T follicular helper cell (primary cell): Measurements from ENCODE around the gene DBNDD2.

Experiments used
- DNase-seq: peaks from one replicate; pipeline ENCODE4 v3.0.0-alpha.2; 2020; ENCODE audit warnings: low read depth
- total RNA-seq, 2 experiments: gene quantifications; one replicate each; lab custom pipeline; 2026; lab: John Stamatoyannopoulos, UW

DBNDD2 gene, protein sequence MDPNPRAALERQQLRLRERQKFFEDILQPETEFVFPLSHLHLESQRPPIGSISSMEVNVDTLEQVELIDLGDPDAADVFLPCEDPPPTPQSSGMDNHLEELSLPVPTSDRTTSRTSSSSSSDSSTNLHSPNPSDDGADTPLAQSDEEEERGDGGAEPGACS
- total RNA-seq = 0.56 to 1.3 reads per million in 2 experiments

GRCh38 chr20:45407783-45408645, at the start of gene DBNDD2:
TSS of gene DBNDD2 (plus strand) at chr20:45408289. CDS start at chr20:45408468, 179 bp downstream.
- DNase-seq = no peak

DNA sequence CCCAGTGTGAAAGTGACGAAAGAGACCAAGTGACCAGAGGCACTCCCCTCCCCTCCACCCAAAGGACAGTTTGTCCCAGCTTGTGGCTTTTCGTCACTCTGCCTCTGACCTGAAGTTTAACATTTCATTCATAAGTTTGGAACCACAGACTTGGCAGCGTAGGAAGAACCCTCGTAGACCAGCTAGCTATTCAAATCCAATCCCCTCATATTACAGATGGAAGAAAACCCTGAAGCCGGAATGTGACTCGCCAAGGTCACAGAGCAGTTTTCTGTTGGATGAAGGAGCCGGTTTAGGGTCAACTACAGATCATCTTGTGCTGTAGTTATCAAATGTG, 49.1 kb upstream of the DBNDD2 start:
- DNase-seq = no peak

DNA sequence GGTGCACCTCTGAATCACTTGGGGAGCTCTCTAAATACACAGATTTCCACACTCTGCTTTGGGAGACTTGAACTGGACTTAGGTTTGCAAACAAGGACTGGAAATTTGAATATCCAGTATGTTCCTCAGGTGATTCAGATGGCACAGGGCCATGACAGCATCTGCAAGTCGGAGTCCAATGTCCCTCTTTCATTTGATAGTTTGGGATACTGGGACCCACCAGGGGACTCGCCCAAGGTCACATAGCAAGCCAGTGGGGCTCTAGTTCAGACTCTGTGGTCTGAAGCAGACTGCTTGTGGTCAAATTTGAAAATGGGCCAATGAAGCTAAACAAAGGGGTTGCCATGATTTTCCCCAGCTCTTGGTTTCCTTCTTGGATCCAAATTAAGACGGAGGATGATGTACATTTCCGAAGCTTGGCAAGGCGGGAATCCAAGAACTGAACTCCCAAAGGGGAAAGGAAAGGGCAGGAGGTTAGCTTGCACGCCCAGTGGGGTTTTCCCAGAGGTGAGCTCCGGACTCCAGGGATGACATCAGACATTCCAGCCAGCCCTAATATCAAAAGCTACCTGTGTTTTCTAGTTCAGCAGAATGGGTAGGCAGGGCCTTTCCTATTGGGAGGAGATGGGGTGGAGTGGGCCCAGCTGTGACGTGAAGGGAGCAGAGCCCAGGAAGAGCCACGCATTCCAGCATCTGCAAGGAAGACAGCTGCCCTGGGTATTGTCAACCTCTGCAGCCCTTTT, 48.5 kb upstream of the DBNDD2 start:
- no peak for DNase-seq

DNA sequence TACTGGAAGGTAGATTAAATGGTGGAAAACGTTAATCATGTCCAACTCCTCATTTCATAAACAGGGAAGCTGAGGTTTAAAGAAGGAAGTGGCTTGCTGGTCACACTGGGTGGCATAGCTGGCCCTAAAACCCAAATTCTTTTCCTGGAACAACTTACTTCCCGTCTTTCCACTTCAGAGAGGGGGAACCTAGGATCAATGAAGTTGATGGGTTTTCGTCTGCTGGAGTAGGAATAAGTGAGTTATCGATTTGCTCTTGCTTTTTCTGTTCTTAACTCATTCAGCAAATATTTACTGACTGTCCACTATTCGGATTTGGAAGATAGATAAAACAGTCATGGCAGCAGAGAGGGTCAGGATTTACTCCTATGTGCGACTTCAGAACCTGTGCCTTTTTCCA, 46.3 kb upstream of the DBNDD2 start:
- DNase-seq = no peak

DNA sequence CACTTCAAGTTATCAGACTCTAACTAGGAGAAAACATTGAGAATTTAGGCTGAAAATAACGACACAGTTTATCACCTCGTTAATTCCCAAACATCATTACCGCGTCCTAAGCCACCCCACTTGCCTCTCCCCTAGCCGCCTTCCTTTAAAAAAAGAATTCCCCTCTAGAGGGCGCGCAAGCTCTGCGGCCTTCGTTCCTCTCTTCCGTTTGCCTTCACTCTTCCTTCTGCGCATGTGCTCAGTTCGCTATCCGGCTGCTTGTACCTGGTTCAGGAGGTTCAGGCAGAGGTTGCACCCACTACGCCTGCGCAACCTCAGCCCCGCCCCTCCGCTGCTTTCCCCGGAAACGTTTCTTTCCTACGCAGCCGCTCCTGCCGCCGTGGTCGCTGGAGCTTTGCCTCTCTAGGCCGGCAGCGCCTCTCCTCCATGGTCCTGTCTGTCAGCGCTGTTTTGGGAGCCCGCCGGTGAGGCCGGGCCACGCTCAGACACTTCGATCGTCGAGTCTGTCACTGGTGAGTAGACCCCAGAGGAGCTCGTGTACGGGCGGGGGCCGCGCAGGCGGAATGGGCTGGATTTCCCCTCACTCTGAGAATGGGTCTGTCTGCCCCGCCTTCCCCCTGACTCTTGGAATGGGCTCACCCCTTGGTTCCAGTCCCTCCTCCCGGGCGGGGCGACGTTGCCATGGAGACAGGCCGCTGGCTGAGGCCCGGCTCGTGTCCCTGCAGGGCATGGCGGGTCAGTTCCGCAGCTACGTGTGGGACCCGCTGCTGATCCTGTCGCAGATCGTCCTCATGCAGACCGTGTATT, 45.1 kb upstream of the DBNDD2 start, which contains the start of gene SYS1:
Gene SYS1 (plus strand): TSS at position 353 of the 807 bp plus-strand sequence. CDS start 376 bp downstream, at position 729.
- DNase-seq = peak; percentile 99

DNA sequence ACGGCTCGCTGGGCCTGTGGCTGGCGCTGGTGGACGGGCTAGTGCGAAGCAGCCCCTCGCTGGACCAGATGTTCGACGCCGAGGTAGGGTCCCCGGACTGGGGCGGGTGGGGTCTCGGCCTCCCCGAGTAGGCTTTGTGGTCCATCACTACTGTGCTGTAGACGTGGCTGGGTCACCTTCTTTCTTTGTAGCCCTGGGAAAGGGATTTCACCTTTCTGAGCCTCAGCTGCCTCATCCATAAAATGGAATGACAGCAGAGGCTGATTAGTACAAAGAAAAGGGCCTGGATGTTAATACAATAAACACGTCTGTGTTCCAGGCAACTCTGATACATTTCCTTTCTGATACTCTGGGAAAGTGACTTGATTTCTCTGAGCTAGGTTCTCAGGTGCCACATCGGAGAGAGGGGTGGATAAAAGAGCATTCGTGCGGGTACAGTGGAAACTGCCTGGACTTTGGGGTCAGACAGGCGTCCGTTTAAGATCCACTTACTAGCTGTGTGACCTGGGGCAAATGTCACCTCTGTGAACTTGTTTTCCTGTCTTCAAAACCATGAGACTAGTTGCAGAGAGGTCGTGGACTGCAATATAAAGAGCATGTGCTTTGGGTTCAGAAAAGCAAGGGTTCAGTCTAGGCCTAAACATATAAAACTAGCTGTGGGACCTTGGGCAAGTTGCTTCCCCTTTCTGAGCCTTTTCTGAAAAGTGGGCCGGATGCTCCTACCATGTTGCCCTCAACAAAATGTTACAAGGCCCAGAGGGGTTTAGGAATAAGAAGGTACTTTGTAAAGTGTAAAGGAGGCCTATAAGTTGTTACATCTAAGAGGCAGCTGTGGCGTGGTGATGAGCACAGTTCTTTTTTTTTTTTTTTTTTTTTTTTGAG, 44.2 kb upstream of the DBNDD2 start:
- DNase-seq = no peak

DNA sequence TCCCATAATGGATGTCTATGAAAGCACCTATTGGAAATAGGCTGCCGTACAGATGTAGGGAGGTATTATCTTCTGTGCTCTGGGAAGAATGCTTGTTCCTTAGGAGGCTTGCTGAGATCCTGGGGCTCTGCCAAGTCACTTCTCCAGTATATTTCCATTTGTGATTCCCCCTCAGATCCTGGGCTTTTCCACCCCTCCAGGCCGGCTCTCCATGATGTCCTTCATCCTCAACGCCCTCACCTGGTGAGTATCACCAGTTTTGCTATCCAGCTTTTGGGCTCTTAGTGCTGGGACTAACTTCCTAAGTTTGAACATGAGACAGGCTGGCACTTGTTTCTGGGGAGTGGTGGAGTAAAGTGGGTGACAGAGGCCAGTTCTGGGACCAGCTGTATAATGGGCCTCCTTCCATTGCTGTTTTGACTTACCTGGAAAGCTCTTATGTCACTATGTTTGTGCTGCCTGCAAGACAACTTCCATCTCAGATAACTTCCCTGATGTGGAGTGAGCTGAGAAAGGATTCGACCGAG, 42.6 kb upstream of the DBNDD2 start:
- no peak for DNase-seq

DNA sequence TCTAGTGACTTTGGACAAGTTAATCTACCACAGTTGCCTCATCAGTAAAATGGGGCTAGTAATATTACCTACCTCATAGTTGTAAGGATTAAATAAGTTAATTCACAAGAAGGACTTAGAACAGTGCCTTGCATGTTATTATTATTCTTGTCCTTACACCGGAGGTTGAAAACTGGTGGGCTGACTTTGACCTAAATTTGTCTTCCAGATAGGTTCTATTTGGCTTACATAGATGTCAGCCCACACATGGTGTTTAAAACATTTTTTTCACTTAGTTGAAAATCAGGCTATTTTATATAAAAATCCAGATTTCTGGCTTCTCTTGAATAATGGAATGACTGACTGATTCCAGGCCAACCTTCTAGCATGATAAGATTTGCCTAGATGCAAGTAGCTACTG, 41.9 kb upstream of the DBNDD2 start:
- DNase-seq = no peak

GRCh38 chr20:45366631-45367030, 41.5 kb upstream of the DBNDD2 start:
- no peak for DNase-seq

DNA sequence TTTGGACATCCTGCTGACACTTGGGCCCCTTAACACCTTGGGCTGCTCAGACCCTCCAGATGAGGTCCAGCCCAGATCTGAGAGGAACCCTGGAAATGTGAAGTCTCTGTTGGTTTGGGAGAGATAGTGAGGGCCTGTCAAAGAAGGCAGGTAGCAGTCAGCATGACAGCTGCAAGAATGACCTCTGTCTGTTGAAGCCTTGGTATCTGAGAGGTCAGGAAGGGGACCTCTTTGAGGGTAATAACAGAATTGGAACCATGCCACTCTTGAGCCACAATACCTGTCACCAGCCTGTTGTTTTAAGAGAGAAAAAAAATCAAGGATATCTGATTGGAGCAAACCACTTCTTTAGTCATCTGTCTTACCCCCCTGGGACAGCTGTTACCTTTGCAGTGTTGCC, 41.0 kb upstream of the DBNDD2 start:
- no peak for DNase-seq

DNA sequence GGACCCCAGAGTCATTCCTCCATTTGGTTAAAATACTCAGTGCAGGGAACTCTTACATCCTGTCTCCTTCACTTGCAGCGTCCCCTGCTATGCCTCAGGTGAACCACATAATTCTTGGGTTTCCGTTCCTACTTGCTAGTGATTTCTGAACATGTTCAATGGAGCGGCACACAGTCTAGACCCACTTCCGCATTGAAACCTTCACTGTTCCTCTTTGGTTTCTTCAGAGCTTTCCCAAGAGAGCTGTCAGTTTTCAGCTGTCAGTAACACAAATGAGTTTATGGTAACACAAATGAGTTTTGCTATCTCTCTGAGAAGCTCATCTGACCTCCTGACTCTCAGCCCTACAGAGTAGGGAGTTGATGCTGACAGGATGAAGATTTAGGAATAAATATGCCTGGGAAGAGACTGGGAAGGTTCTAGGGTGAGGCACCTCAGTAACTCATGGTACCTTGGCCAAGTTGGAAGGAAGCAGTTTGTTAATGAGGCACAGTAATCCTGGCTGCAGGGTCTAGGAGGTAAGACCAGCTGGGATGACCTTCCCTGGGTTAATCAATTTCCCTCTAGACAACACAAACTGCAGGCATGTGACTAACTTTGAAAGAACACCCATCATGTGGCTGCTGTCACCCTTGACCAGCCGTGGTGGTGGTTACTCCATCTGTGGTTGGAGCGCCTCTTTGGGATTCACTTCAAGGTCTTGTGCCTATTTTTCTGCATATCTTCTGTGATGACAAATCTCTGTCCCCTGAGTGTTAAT, 39.7 kb upstream of the DBNDD2 start:
- DNase-seq = no peak

- DNase-seq = no peak
Measured at GRCh38 chr20:45370571-45371160, 37.4 kb upstream of the DBNDD2 start.

DNA sequence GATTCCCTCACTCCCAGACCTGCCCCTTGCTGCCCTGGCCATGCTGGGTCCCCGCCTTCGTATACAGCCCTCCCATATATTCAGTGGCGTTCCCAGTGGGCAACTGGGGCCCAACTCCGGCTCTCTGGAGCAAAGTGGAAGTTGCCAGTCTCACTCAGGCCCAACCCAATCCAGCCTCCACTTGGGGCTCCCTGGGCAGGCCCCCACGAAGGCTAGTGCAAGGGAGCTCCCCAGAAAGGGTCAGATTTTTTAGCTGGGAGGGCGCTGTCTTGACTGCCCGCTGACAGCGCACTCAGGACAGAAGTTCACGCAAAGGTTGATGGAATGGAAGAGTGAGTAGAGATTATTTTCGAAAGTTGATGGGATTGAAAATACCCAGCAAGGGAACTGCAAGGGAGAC, 35.8 kb upstream of the DBNDD2 start:
- DNase-seq = no peak

GRCh38 chr20:45372646-45373352, 35.3 kb upstream of the DBNDD2 start:
- DNase-seq = no peak

GRCh38 chr20:45373353-45374100, 34.6 kb upstream of the DBNDD2 start:
- peak; percentile 87 for DNase-seq

- DNase-seq = no peak
Measured at GRCh38 chr20:45374101-45374467, 34.0 kb upstream of the DBNDD2 start.

- no peak for DNase-seq
Measured at GRCh38 chr20:45374966-45375365, 33.1 kb upstream of the DBNDD2 start.

- DNase-seq = no peak
Measured at GRCh38 chr20:45377269-45377668, 30.8 kb upstream of the DBNDD2 start.
